GM12891 (cell line): ENCODE results near the gene SCGB1C1.

Experiments used
- PAX5 ChIP-seq: IDR thresholded peaks from 2 replicates; pipeline ENCODE4 v1.6.1; 2011; ENCODE audit warnings: low read length, moderate library complexity, mild to moderate bottlenecking; ENCODE audit not compliant: insufficient read depth, severe bottlenecking
- POLR2A ChIP-seq: IDR thresholded peaks from 2 replicates; pipeline ENCODE4 v1.6.1; 2011; ENCODE audit warnings: low read depth, low read length, control low read depth
- POLR2AphosphoS5 ChIP-seq: IDR thresholded peaks from 2 replicates; pipeline ENCODE4 v1.6.1; 2011; ENCODE audit warnings: low read depth, low read length, control low read depth
- SPI1 ChIP-seq: IDR thresholded peaks from 2 replicates; pipeline ENCODE4 v1.6.1; 2011; ENCODE audit warnings: low read depth, low read length, control low read depth

- TF ChIP-seq SPI1 = no peak
- TF ChIP-seq POLR2AphosphoS5 = no peak; the same call in none of the 2 replicates
- no peak for TF ChIP-seq PAX5
- TF ChIP-seq POLR2A = no peak
These were observed 23.4 kb downstream of the SCGB1C1 start for GRCh38 chr11:216081-216974.
